Measurements from ENCODE around the gene NR1H4. TPM values are rescaled to one million over a fixed set of nuclear protein-coding genes. Genes with fewer than 3 reads are reported as not detected.
"Not testable (repeated sequence)": the region's sequence is repeated elsewhere in the genome, so short reads cannot be mapped to it uniquely, and the experiment has no call there.

The NR1H4 gene
- total RNA-seq, 4 donors from 2014 or later = 0.13 TPM; not detected in 3

- WGBS = 95% methylated on average over 2 of the region's 2 CpGs
- peaks cover 0 to 7% (median 3%) of the 10 kb centered on the region in 4 donors for H3K4me1 ChIP-seq
- no peak overlapping the region for H3K27ac ChIP-seq (replicated peaks in 1 of 4)
- no peak for DNase-seq (ENCODE audit: extremely low spot score)
- no peak for TF ChIP-seq EP300 (IDR thresholded peaks at IDR 0.05)
- TF ChIP-seq POLR2A (IDR thresholded peaks at IDR 0.05; ENCODE audit: low read depth) = no peak
- no peak for TF ChIP-seq CTCF (IDR thresholded peaks at IDR 0.05)
- no peak for TF ChIP-seq POLR2AphosphoS5 (IDR thresholded peaks at IDR 0.05)
- intact Hi-C loops (cut with DNase I) = loop anchor here (5.0 kb wide), 1 partner anchor 205 kb away; no protein-coding TSS in a partner anchor
- H3K27me3 ChIP-seq = no peaks in the 10 kb centered on the region
- H3K9me3 ChIP-seq = no peaks in the 10 kb centered on the region
- no peak overlapping the region for H3K4me3 ChIP-seq
- no peaks in the 10 kb centered on the region for H3K36me3 ChIP-seq
These were observed 83.7 kb downstream of the NR1H4 start for GRCh38 chr12:100557357-100557756.

DNA sequence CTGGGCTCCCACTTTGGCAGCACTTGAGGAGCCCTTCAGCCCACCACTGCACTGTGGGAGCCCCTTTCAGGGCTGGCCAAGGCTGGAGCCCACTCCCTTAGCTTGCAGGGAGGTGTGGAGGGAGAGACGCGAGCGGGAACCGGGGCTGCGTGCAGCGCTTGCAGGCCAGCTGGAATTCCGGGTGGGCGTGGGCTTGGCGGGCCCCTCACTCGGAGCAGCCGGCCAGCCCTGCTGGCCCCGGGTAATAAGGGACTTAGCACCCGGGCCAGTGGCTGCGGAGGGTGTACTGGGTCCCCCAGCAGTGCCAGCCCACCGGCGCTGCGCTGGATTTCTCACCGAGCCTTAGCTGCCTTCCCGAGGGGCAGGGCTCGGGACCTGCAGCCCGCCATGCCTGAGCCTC lies 85.6 kb downstream of the NR1H4 start:
- intact Hi-C loops (cut with DNase I) = loop anchor here (5.0 kb wide), 1 partner anchor 207 kb away; no protein-coding TSS in a partner anchor
- not testable (repeated sequence) for H3K27me3 ChIP-seq; DNase-seq (ENCODE audit: extremely low spot score); H3K36me3 ChIP-seq; H3K4me3 ChIP-seq; H3K4me1 ChIP-seq; H3K27ac ChIP-seq (replicated peaks in 1 of 4); H3K9me3 ChIP-seq
- 94% methylated on average over 10 of the region's 21 CpGs for WGBS

DNA sequence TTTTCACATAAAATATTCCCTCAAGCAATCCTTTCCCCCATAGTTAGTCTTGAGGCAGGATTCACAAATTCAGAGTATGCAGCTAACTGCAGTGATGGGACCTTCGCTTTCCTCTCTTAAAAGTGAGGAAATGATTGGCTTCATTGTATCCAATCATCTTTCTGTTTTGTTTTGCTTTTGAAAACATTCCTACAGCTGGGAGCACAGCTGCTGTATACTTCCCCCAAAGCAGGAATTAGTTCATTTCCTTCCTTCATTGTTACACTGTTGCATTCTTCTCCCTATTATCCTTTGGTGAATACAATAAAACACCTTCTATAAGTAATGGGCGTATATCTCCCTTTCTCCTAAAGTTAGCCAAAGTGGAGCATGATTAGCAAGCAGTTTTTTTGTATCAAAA lies 90.4 kb downstream of the NR1H4 start:
- H3K27ac ChIP-seq (replicated peaks in 1 of 4) = no peak overlapping the region
- TF ChIP-seq CTCF (IDR thresholded peaks at IDR 0.05) (no peak), POLR2A (IDR thresholded peaks at IDR 0.05; ENCODE audit: low read depth) (no peak), POLR2AphosphoS5 (IDR thresholded peaks at IDR 0.05) (no peak), EP300 (IDR thresholded peaks at IDR 0.05) (no peak)
- no peak for DNase-seq (ENCODE audit: extremely low spot score)
- no peaks in the 10 kb centered on the region for H3K27me3 ChIP-seq
- H3K4me1 ChIP-seq = peaks cover 0 to 7% (median 0%) of the 10 kb centered on the region in 4 donors
- H3K4me3 ChIP-seq = no peak overlapping the region
- intact Hi-C loops (cut with DNase I) = no loop called here
- WGBS = 47% methylated on average over 2 of the region's 2 CpGs
- no peaks in the 10 kb centered on the region for H3K36me3 ChIP-seq
- H3K9me3 ChIP-seq = no peaks in the 10 kb centered on the region

- WGBS = 90% methylated on average over 6 of the region's 6 CpGs
These were observed 91.3 kb downstream of the NR1H4 start for GRCh38 chr12:100564905-100565467.

DNA sequence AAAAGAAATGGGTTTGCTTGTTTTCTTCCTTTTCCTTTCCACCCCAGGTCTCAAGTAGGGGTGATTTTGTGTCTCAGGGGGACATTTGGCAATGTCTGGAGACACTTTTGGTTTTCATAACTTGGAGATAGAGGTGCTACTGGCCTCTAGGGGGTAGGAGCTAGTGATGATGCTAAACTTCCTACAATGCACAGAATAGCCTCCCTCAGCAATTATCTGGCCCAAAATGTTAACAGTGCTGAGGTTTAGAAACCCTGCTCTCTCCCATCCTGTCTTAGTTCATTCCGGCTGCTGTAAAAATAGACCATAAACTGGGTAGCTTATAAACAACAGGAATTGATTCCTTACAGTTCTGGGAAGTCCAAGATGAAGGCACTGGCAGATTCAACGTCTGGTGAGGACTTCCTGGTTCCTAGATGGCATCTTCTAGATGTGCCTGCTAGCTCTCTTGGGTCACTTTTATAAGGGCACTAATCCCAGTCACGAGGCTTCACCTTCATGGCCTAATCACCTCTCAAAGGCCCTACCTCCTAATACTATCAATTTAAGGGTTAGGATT lies 92.4 kb downstream of the NR1H4 start:
- H3K4me3 ChIP-seq = no peak overlapping the region
- H3K27me3 ChIP-seq = no peaks in the 10 kb centered on the region
- WGBS = 72% methylated on average over 3 of the region's 3 CpGs
- no peaks in the 10 kb centered on the region for H3K36me3 ChIP-seq
- no peak overlapping the region for H3K27ac ChIP-seq (replicated peaks in 1 of 4)
- H3K4me1 ChIP-seq = peaks cover 0 to 7% (median 0%) of the 10 kb centered on the region in 4 donors
- no peak for DNase-seq (ENCODE audit: extremely low spot score)
- H3K9me3 ChIP-seq = no peaks in the 10 kb centered on the region
- intact Hi-C loops (cut with DNase I) = no loop called here
- TF ChIP-seq POLR2AphosphoS5 (IDR thresholded peaks at IDR 0.05) (no peak), EP300 (IDR thresholded peaks at IDR 0.05) (no peak), POLR2A (IDR thresholded peaks at IDR 0.05; ENCODE audit: low read depth) (no peak), CTCF (IDR thresholded peaks at IDR 0.05) (no peak)

More at GRCh38 chr12:100564905-100565467, 91.3 kb downstream of the NR1H4 start:
- Histone ChIP-seq H3K9me3 (no peaks in the 10 kb centered on the region), H3K27me3 (no peaks in the 10 kb centered on the region), H3K36me3 (no peaks in the 10 kb centered on the region), H3K27ac (replicated peaks in 1 of 4) (no peak overlapping the region), H3K4me1 (peaks cover 0 to 7% (median 0%) of the 10 kb centered on the region in 4 donors), H3K4me3 (no peak overlapping the region)
- intact Hi-C loops (cut with DNase I) = no loop called here
- no peak for DNase-seq (ENCODE audit: extremely low spot score)
- TF ChIP-seq POLR2AphosphoS5 (IDR thresholded peaks at IDR 0.05) = no peak
- no peak for TF ChIP-seq POLR2A (IDR thresholded peaks at IDR 0.05; ENCODE audit: low read depth)
- TF ChIP-seq EP300 (IDR thresholded peaks at IDR 0.05) = no peak
- TF ChIP-seq CTCF (IDR thresholded peaks at IDR 0.05) = no peak
